T47D (cell line): ENCODE data around the gene FHOD1.

Experiments used
- DNase-seq, 2 experiments: peaks; one replicate each; pipeline versions ENCODE4 v3.0.0 to v3.0.0-alpha.2; 2011 to 2012; ENCODE audit warnings: low read depth in 1 of 2, low spot score in 1 of 2
- JUND ChIP-seq: IDR thresholded peaks from 2 replicates; pipeline ENCODE4 v1.6.1; 2012; ENCODE audit warnings: low read depth
- in situ Hi-C: cut with HindIII; loops from 2 replicates; pipeline ENCODE4 v1.10.0; 2016; ENCODE audit warnings: low sequenced_read_pairs, low pct_unique_long_range_greater_than_20kb

Gene FHOD1

GRCh38 chr16:67183627-67184452, 63.4 kb downstream of the FHOD1 start, which contains the start of gene MATCAP1:
Gene MATCAP1, minus strand, starts transcription at chr16:67183963. Its CDS starts 3,353 bp downstream, at chr16:67180610.
- no peak for TF ChIP-seq JUND
- peak; percentile 97 to 98 for DNase-seq
- in situ Hi-C loops: no loop called here

GRCh38 chr16:67183284-67183626, 64.0 kb downstream of the FHOD1 start:
- in situ Hi-C loops: no loop called here
- no peak for DNase-seq
- TF ChIP-seq JUND: no peak

- DNase-seq: peak in 1 of 2 experiments; percentile 60
- in situ Hi-C loops: no loop called here
- no peak for TF ChIP-seq JUND
Observed at GRCh38 chr16:67182288-67182687, 65.0 kb downstream of the FHOD1 start.

GRCh38 chr16:67181346-67181745, 65.9 kb downstream of the FHOD1 start:
- no peak for DNase-seq
- in situ Hi-C loops: no loop called here
- no peak for TF ChIP-seq JUND

GRCh38 chr16:67180166-67180565, 67.1 kb downstream of the FHOD1 start:
- no peak for TF ChIP-seq JUND
- no peak for DNase-seq
- in situ Hi-C loops: no loop called here

- in situ Hi-C loops: no loop called here
- peak in 1 of 2 experiments; percentile 55 for DNase-seq
- TF ChIP-seq JUND: no peak
Observed at GRCh38 chr16:67179421-67180080, 67.7 kb downstream of the FHOD1 start.
